ENCODE measurements around the gene ALG14. TPM values are rescaled to one million over a fixed set of nuclear protein-coding genes. Genes with fewer than 3 reads are reported as not detected.

Gene ALG14
- total RNA-seq, 6 experiments from 2014 or later = 8.8 to 14.0 (median 11.9) TPM

DNA sequence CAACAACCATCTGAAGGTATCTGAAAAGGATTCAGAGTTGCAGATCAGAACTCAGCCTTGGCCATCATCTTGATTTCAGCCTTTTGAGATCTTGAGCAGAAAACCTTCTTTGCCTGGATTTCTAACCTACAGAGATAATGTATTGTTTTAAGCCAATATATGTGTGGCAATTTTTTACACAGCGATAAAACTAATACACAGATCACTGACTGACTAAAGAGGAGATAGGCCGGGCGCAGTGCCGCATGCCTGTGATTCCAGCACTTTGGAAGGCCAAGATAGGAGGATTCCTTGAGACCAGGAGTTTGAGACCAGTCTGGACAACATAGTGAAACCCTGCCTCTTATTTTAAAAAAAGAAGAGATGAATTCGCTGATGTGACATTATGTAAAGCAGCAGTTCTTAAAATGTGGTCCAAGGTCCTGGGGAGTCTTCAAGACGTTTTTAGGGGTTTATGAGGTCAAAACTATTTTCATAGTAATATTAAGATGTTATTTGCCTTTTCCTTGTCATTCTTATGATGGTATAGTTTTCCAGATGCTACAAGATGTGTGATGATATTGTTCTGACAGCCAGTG, 95.7 kb downstream of the ALG14 start:
- Mint-ChIP-seq H3K9me3 (no peaks in the 10 kb centered on the region; the same call in 1 of the 2 replicates), H3K4me3 (no peak overlapping the region), H3K36me3 (ENCODE audit: low read depth) (peaks cover 7% of the 10 kb centered on the region), H3K4me1 (ENCODE audit: low read depth) (peaks cover 58% of the 10 kb centered on the region), H3K27ac (no peak overlapping the region), H3K27me3 (ENCODE audit: insufficient read depth) (no peaks in the 10 kb centered on the region; the same call in 1 of the 2 replicates)
- no peak for DNase-seq
- TF ChIP-seq, protein P1, sequence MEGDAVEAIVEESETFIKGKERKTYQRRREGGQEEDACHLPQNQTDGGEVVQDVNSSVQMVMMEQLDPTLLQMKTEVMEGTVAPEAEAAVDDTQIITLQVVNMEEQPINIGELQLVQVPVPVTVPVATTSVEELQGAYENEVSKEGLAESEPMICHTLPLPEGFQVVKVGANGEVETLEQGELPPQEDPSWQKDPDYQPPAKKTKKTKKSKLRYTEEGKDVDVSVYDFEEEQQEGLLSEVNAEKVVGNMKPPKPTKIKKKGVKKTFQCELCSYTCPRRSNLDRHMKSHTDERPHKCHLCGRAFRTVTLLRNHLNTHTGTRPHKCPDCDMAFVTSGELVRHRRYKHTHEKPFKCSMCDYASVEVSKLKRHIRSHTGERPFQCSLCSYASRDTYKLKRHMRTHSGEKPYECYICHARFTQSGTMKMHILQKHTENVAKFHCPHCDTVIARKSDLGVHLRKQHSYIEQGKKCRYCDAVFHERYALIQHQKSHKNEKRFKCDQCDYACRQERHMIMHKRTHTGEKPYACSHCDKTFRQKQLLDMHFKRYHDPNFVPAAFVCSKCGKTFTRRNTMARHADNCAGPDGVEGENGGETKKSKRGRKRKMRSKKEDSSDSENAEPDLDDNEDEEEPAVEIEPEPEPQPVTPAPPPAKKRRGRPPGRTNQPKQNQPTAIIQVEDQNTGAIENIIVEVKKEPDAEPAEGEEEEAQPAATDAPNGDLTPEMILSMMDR (IDR thresholded peaks at IDR 0.05) = no peak

DNA sequence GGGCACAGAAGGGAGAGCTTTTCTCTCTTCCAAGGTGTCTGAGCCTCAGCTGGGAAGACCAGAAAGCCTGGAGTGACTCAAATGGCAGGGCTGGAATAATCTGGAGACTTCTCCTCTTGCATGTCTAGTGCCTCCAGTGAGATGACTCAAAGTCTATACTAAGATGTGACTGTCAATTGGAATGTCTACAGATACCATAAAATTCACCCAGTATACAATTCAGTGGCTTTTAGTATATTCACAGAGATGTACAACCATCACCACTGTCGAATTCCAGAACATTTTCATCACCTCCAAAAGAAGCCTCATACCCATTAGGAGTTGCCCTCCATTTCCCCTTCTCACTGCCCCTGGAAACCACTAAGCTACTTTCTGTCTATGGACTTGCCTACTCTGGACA, 97.9 kb downstream of the ALG14 start:
- DNase-seq = peak; percentile 97
- Mint-ChIP-seq H3K27me3 (ENCODE audit: insufficient read depth) (no peaks in the 10 kb centered on the region; the same call in 1 of the 2 replicates), H3K36me3 (ENCODE audit: low read depth) (peaks cover 7% of the 10 kb centered on the region), H3K4me1 (ENCODE audit: low read depth) (peaks cover 56% of the 10 kb centered on the region), H3K9me3 (no peaks in the 10 kb centered on the region; the same call in 1 of the 2 replicates), H3K4me3 (peak overlapping the region; percentile 79), H3K27ac (peak overlapping the region; percentile 96)
- TF ChIP-seq, protein P1 (IDR thresholded peaks at IDR 0.05) = no peak

DNA sequence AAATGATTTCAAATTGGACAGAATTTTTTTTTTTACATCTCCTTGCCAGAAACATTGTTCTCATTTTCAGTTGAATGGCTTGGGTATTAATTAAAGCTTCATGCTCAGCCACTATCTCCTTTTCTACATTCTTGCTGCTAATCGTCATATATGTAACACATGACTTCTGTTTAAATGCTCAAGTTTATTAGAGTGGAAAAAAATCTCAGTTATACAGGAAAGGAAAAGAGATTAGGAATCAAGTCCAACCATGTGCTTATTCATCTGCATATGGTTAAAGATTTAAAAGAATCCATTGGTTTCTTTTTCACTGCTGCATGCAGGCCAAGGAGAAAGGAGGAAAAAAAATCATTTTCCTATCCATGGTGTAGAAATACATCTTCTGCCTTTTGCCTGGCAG, 98.5 kb downstream of the ALG14 start:
- Mint-ChIP-seq H3K9me3 (no peaks in the 10 kb centered on the region; the same call in 1 of the 2 replicates), H3K4me1 (ENCODE audit: low read depth) (peaks cover 50% of the 10 kb centered on the region), H3K27me3 (ENCODE audit: insufficient read depth) (no peaks in the 10 kb centered on the region; the same call in 1 of the 2 replicates), H3K4me3 (peak overlapping the region; percentile 79), H3K36me3 (ENCODE audit: low read depth) (peaks cover 1% of the 10 kb centered on the region), H3K27ac (peak overlapping the region; percentile 96)
- TF ChIP-seq, protein P1 (IDR thresholded peaks at IDR 0.05) = no peak
- DNase-seq = peak; percentile 50

DNA sequence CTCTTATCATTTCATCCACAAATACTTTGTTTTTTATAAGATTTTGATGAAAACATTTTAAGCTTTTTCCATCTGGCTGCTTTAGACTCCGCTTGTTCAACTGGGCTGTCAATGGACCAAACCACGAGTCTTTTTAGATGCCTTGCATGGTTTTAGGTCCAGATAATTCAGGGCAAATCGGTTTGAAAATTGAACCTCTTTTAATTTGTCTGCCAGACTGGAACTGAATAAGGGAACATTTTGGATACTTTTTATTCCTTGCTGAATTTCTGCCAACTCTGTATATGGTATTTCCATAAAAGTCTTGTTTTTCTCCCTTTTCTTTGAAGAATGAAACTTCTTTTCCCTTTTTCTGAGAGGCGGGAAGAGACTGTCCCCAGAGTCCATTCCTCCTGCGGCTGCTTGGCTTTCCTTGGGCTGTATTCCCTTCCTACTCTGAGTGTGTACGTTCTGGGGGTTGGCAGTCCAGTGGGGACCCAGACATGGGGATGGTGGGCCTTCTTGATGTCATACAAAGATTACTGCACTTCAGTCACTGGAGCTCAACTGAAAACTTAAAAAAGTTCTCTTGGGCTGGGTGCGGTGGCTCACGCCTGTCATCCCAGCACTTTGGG, 99.3 kb downstream of the ALG14 start:
- Mint-ChIP-seq H3K27me3 (ENCODE audit: insufficient read depth) (no peaks in the 10 kb centered on the region; the same call in 1 of the 2 replicates), H3K9me3 (no peaks in the 10 kb centered on the region; the same call in 1 of the 2 replicates), H3K36me3 (ENCODE audit: low read depth) (peaks cover 3% of the 10 kb centered on the region; the same call in 1 of the 2 replicates), H3K4me3 (peak overlapping the region; percentile 32; the same call in 1 of the 2 replicates), H3K27ac (peak overlapping the region; percentile 96), H3K4me1 (ENCODE audit: low read depth) (peaks cover 49% of the 10 kb centered on the region)
- TF ChIP-seq, protein P1 (IDR thresholded peaks at IDR 0.05) = no peak
- no peak for DNase-seq

DNA sequence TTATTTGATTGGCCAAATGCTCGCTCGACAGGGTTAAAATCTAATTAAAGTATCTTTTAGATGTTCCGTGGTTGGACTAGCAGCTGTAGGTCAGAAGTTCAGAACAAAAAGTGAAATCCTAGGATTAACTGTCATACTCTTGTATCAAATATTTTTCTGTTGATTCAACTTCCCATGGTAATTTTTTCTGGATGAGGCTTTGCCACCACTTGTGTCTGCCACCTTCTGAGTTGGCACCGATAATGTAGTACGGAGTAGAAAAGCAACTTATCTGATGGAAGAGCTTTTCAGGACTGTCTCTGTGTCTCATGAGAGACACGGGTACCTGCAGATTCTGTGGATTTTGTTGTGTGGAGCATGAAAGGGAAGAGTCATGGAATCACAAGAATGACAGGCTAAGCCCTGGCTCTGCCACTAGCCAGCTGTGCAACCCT, 101.2 kb downstream of the ALG14 start:
- Mint-ChIP-seq H3K27me3 (ENCODE audit: insufficient read depth) (no peaks in the 10 kb centered on the region), H3K27ac (peak overlapping the region; percentile 73), H3K36me3 (ENCODE audit: low read depth) (peaks cover 3% of the 10 kb centered on the region; the same call in 1 of the 2 replicates), H3K9me3 (no peaks in the 10 kb centered on the region; the same call in 1 of the 2 replicates), H3K4me3 (peak overlapping the region; percentile 35), H3K4me1 (ENCODE audit: low read depth) (peaks cover 49% of the 10 kb centered on the region)
- peak; percentile 82 for DNase-seq
- TF ChIP-seq, protein P1 (IDR thresholded peaks at IDR 0.05) = no peak

Data from HFFc6 (cell line).